Transverse colon (tissue), 4 donors: ENCODE results near the gene PDCD10. TPM values are rescaled to one million over a fixed set of nuclear protein-coding genes. Genes with fewer than 3 reads are reported as not detected.

Source experiments
- DNase-seq: peaks from one replicate; pipeline ENCODE4 v3.0.0-alpha.2; 2019
- H3K27ac ChIP-seq, 4 donors: fragments of 200-600 bp; sonication (generic); 2 replicates each; pipeline ENCODE4 v1.5.1; 2016 to 2018; ENCODE audit warnings: inconsistent platforms in 4 of 4
- H3K27me3 ChIP-seq: fragments of 200-600 bp; sonication (generic); 2 replicates; pipeline ENCODE4 v1.5.1; 2017; ENCODE audit warnings: inconsistent platforms
- H3K36me3 ChIP-seq, 4 donors: fragments of 200-600 bp; sonication (generic); 2 replicates each; pipeline ENCODE4 v1.5.1; 2017 to 2019; ENCODE audit warnings: inconsistent platforms in 4 of 4
- H3K4me1 ChIP-seq, 4 donors: fragments of 200-600 bp; sonication (generic); 2 replicates each; pipeline ENCODE4 v1.5.1; 2017 to 2020; ENCODE audit warnings: inconsistent platforms in 4 of 4
- H3K4me3 ChIP-seq, 4 donors: fragments of 200-600 bp; sonication (generic); 1 replicate in 1 of 4; 2 replicates in 3 of 4; pipeline versions ENCODE4 v1.5.1 to v1.6.1; 2017 to 2019; ENCODE audit warnings: inconsistent platforms in 4 of 4
- H3K9me3 ChIP-seq, 2 donors: fragments of 200-600 bp; sonication (generic); 2 replicates each; pipeline ENCODE4 v1.5.1; 2017 to 2019; ENCODE audit warnings: inconsistent platforms in 2 of 2
- CTCF ChIP-seq, 5 experiments: fragments of 200-600 bp in 3 of 5; fragments of 450-650 bp in 2 of 5; sonication (generic) in 3 of 5; IDR thresholded peaks; 1 replicate in 2 of 5; 2 replicates in 3 of 5; pipeline ENCODE4 v1.5.1; 2016 to 2017; ENCODE audit warnings: antibody characterized with exemption in 5 of 5, inconsistent platforms in 3 of 5, mild to moderate bottlenecking in 2 of 5, moderate library complexity in 1 of 5
- EP300 ChIP-seq: sonication (generic); formaldehyde crosslinking; IDR thresholded peaks from one replicate; pipeline ENCODE4 v1.6.1; 2017; ENCODE audit warnings: antibody characterized with exemption, low read depth
- POLR2A ChIP-seq: fragments of 450-650 bp; IDR thresholded peaks from one replicate; pipeline ENCODE4 v1.6.1; 2016; ENCODE audit warnings: antibody characterized with exemption, mild to moderate bottlenecking, moderate library complexity
- POLR2AphosphoS5 ChIP-seq, 3 donors: sonication (generic); formaldehyde crosslinking; IDR thresholded peaks; one replicate each; pipeline ENCODE4 v1.6.1; 2016; ENCODE audit warnings: antibody characterized with exemption in 3 of 3
- WGBS, 2 donors: methylation state at CpG; one replicate each; pipeline ENCODE4 v1.1.5; 2018; ENCODE audit warnings: low coverage in 1 of 2; 5-methylcytosine and 5-hydroxymethylcytosine counted together
- in situ Hi-C, 4 donors: fragments of 200-750 bp; cut with MboI; loops; one replicate each; pipeline versions ENCODE4 v1.15.0 to v1.15.1; 2017; ENCODE audit warnings: low sequenced_read_pairs in 3 of 4, low pct_ligation_motif_present in 1 of 4, low pct_unique_long_range_greater_than_20kb in 1 of 4
- intact Hi-C: fragments of 100-400 bp; cut with DNase I; formaldehyde crosslinking; loops from one replicate; pipeline ENCODE4 v1.15.1; 2023; ENCODE audit warnings: low total_unique reads
- total RNA-seq, 4 donors: library from RNA; depleted of rRNA; stranded (reverse); fragments of >200 nt; gene quantifications; one replicate each; pipeline ENCODE4 v1.1.0, GENCODE V29; 2016

PDCD10 gene
- total RNA-seq, 4 donors from 2014 or later = 32.0 to 99.6 (median 89.0) TPM

GRCh38 chr3:167716920-167717319 lies 17.8 kb downstream of the PDCD10 start:
- Histone ChIP-seq H3K27ac (no peak overlapping the region), H3K4me1 (peaks cover 0 to 18% (median 3%) of the 10 kb centered on the region in 4 donors), H3K4me3 (no peak overlapping the region), H3K36me3 (peaks cover 0 to 33% (median 11%) of the 10 kb centered on the region in 4 donors), H3K9me3 (no peaks in the 10 kb centered on the region), H3K27me3 (no peaks in the 10 kb centered on the region)
- in situ Hi-C loops = no loop called here
- TF ChIP-seq POLR2AphosphoS5 (IDR thresholded peaks at IDR 0.05) (peak in 2 of 3 donors; percentile 59 to 61), POLR2A (no peak)
- DNase-seq = no peak
- intact Hi-C loops = no loop called here
- 41 to 47% methylated on average over 2 of the region's 2 CpGs for WGBS, 2 donors

GRCh38 chr3:167714871-167715270 lies 19.8 kb downstream of the PDCD10 start:
- Histone ChIP-seq H3K4me1 (peaks cover 0 to 25% (median 6%) of the 10 kb centered on the region in 4 donors), H3K4me3 (no peak overlapping the region), H3K36me3 (peaks cover 0 to 39% (median 10%) of the 10 kb centered on the region in 4 donors), H3K9me3 (no peaks in the 10 kb centered on the region), H3K27me3 (no peaks in the 10 kb centered on the region), H3K27ac (no peak overlapping the region)
- no peak for TF ChIP-seq EP300
- TF ChIP-seq CTCF (IDR thresholded peaks at IDR 0.05) = no peak
- TF ChIP-seq POLR2A = no peak
- no peak for TF ChIP-seq POLR2AphosphoS5 (IDR thresholded peaks at IDR 0.05)
- no peak for DNase-seq
- in situ Hi-C loops (no loop called here), intact Hi-C loops (no loop called here)
- 92% methylated on average over 1 of the region's 1 CpG for WGBS, 2 donors

GRCh38 chr3:167712445-167712844 lies 22.2 kb downstream of the PDCD10 start:
- TF ChIP-seq POLR2A = no peak
- TF ChIP-seq CTCF (IDR thresholded peaks at IDR 0.05) = no peak
- TF ChIP-seq POLR2AphosphoS5 (IDR thresholded peaks at IDR 0.05) = no peak
- no peak for TF ChIP-seq EP300
- Histone ChIP-seq H3K36me3 (peaks cover 0 to 24% (median 5%) of the 10 kb centered on the region in 4 donors), H3K4me3 (no peak overlapping the region), H3K27ac (no peak overlapping the region), H3K27me3 (no peaks in the 10 kb centered on the region), H3K9me3 (no peaks in the 10 kb centered on the region), H3K4me1 (peaks cover 0 to 25% (median 5%) of the 10 kb centered on the region in 4 donors)
- in situ Hi-C loops = no loop called here
- DNase-seq = no peak
- intact Hi-C loops = no loop called here
- 93 to 100% methylated on average over 3 of the region's 3 CpGs for WGBS, 2 donors

GRCh38 chr3:167711439-167711838 lies 23.3 kb downstream of the PDCD10 start:
- Histone ChIP-seq H3K27ac (no peak overlapping the region), H3K4me1 (peaks cover 0 to 16% (median 3%) of the 10 kb centered on the region in 4 donors), H3K27me3 (no peaks in the 10 kb centered on the region), H3K4me3 (no peak overlapping the region), H3K9me3 (no peaks in the 10 kb centered on the region), H3K36me3 (peaks cover 0 to 34% (median 5%) of the 10 kb centered on the region in 4 donors)
- 89 to 91% methylated on average over 1 of the region's 1 CpG for WGBS, 2 donors
- no peak for DNase-seq
- in situ Hi-C loops (no loop called here), intact Hi-C loops (no loop called here)
- TF ChIP-seq CTCF (IDR thresholded peaks at IDR 0.05) = no peak
- TF ChIP-seq EP300 = no peak
- no peak for TF ChIP-seq POLR2A
- TF ChIP-seq POLR2AphosphoS5 (IDR thresholded peaks at IDR 0.05) = no peak

GRCh38 chr3:167710552-167710951 lies 24.1 kb downstream of the PDCD10 start:
- peak; percentile 32 for DNase-seq
- TF ChIP-seq EP300 (no peak), POLR2A (no peak), POLR2AphosphoS5 (IDR thresholded peaks at IDR 0.05) (no peak), CTCF (IDR thresholded peaks at IDR 0.05) (no peak)
- peaks cover 0 to 35% (median 6%) of the 10 kb centered on the region in 4 donors for H3K36me3 ChIP-seq
- no peaks in the 10 kb centered on the region for H3K9me3 ChIP-seq
- peaks cover 0 to 16% (median 3%) of the 10 kb centered on the region in 4 donors for H3K4me1 ChIP-seq
- H3K27me3 ChIP-seq = no peaks in the 10 kb centered on the region
- peak overlapping the region in 1 of 4 donors; percentile 1 for H3K27ac ChIP-seq
- in situ Hi-C loops = no loop called here
- H3K4me3 ChIP-seq = no peak overlapping the region
- intact Hi-C loops = no loop called here
